Measurements from ENCODE around the gene TNFAIP8L1. TPM values are rescaled to one million over a fixed set of nuclear protein-coding genes. Genes with fewer than 3 reads are reported as not detected.

TNFAIP8L1 gene
- total RNA-seq, 1 donor from 2014 or later = 8.2 TPM

DNA sequence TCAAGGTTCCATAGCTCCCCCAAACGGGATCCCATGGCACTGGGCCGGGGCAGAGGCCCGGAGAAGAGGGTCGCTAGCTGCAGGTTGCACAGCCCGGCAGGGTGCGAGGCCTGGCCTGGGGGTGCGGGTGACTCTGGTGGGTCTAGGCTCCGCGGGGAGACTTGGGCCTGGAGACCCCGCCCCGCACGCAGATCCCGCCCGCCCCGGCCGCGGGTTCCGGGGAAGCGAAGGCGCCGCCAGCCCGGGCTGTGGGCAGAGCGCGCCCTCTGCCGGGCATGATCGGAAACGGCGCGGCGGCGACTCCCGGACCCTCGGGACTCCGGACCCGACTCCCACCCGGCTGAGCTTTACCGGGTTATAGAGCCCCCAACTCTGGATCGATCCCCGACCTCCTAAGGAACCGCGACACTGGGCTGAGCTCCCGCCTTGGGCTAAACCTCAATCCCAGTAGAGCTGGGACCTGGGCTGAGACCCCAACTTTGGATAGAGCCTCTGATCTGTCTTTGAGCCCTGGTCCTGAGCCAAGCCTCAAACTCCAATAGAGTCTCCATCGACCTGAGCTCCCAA, 3.1 kb upstream of the TNFAIP8L1 start:
- peak; percentile 88 for DNase-seq (ENCODE audit: low spot score)
- H3K9ac ChIP-seq = no peak overlapping the region
- peaks cover 21% of the 10 kb centered on the region for H3K27me3 Mint-ChIP-seq (ENCODE audit: insufficient read depth, low read depth)

DNA sequence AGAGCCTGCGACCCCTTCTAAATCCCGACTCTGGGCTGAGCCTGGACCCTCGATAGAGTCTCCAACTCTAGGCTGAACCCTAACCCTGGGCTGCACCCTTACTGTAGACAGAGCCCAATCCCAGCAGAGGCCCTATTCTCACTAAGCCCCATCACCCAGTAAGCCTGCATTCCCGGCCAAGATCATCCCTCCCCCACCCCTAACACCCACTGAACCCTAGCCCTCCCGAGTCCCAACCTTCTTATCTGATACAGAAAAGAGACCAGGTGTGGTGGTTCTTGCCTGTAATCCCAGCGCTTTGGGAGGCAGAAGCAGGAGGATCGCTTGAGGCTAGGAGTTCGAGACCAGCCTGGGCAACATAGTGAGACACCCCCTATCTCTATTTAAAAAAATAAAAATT, 2.6 kb upstream of the TNFAIP8L1 start:
- H3K4me3 Mint-ChIP-seq = peak overlapping the region; percentile 75
- Histone ChIP-seq H3K79me2 (ENCODE audit: low read depth) (no peaks in the 10 kb centered on the region), H3K9ac (no peak overlapping the region), H2AFZ (replicated peaks) (peak overlapping the region; percentile 90), H3K27ac (no peak overlapping the region), H3K4me3 (peak overlapping the region; percentile 53), H3F3A (ENCODE audit: low read depth) (peaks cover 10% of the 10 kb centered on the region), H4K20me1 (ENCODE audit: low read depth) (no peaks in the 10 kb centered on the region), H3K27me3 (peaks cover 15% of the 10 kb centered on the region), H3K9me3 (ENCODE audit: low read depth) (no peaks in the 10 kb centered on the region), H3K4me1 (peaks cover 4% of the 10 kb centered on the region), H3K36me3 (no peaks in the 10 kb centered on the region), H3K4me2 (peak overlapping the region; percentile 78)
- no peak for DNase-seq (ENCODE audit: low spot score)
- H3K4me1 Mint-ChIP-seq = peaks cover 23% of the 10 kb centered on the region
- peak overlapping the region; percentile 57 for H3K27ac Mint-ChIP-seq
- H3K36me3 Mint-ChIP-seq = no peaks in the 10 kb centered on the region
- H3K27me3 Mint-ChIP-seq (ENCODE audit: insufficient read depth, low read depth) = peaks cover 21% of the 10 kb centered on the region
- H3K9me3 Mint-ChIP-seq = no peaks in the 10 kb centered on the region
- TF ChIP-seq EZH2phosphoT487 (IDR thresholded peaks at IDR 0.05) (no peak), EZH2 (IDR thresholded peaks at IDR 0.05) (no peak)
- TF ChIP-seq, protein P1, sequence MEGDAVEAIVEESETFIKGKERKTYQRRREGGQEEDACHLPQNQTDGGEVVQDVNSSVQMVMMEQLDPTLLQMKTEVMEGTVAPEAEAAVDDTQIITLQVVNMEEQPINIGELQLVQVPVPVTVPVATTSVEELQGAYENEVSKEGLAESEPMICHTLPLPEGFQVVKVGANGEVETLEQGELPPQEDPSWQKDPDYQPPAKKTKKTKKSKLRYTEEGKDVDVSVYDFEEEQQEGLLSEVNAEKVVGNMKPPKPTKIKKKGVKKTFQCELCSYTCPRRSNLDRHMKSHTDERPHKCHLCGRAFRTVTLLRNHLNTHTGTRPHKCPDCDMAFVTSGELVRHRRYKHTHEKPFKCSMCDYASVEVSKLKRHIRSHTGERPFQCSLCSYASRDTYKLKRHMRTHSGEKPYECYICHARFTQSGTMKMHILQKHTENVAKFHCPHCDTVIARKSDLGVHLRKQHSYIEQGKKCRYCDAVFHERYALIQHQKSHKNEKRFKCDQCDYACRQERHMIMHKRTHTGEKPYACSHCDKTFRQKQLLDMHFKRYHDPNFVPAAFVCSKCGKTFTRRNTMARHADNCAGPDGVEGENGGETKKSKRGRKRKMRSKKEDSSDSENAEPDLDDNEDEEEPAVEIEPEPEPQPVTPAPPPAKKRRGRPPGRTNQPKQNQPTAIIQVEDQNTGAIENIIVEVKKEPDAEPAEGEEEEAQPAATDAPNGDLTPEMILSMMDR (IDR thresholded peaks at IDR 0.05) = no peak

More for the DNA sequence above, 3.1 kb upstream of the TNFAIP8L1 start:
- H3K36me3 ChIP-seq = no peaks in the 10 kb centered on the region
- H2AFZ ChIP-seq (replicated peaks) = peak overlapping the region; percentile 90
- no peaks in the 10 kb centered on the region for H3K36me3 Mint-ChIP-seq
- H3K27ac ChIP-seq = no peak overlapping the region
- H3K4me1 ChIP-seq = peaks cover 4% of the 10 kb centered on the region
- no peaks in the 10 kb centered on the region for H3K9me3 ChIP-seq (ENCODE audit: low read depth)
- H3F3A ChIP-seq (ENCODE audit: low read depth) = peaks cover 10% of the 10 kb centered on the region
- no peaks in the 10 kb centered on the region for H3K79me2 ChIP-seq (ENCODE audit: low read depth)
- H3K4me1 Mint-ChIP-seq = peaks cover 24% of the 10 kb centered on the region
- H3K4me3 Mint-ChIP-seq = peak overlapping the region; percentile 75
- H3K4me3 ChIP-seq = peak overlapping the region; percentile 53
- H3K27ac Mint-ChIP-seq = peak overlapping the region; percentile 57
- H3K9me3 Mint-ChIP-seq = no peaks in the 10 kb centered on the region
- H3K27me3 ChIP-seq = peaks cover 15% of the 10 kb centered on the region
- no peaks in the 10 kb centered on the region for H4K20me1 ChIP-seq (ENCODE audit: low read depth)
- TF ChIP-seq, protein P1 (IDR thresholded peaks at IDR 0.05) = peak; percentile 93
- TF ChIP-seq EZH2 (IDR thresholded peaks at IDR 0.05) = no peak
- H3K4me2 ChIP-seq = peak overlapping the region; percentile 78

DNA sequence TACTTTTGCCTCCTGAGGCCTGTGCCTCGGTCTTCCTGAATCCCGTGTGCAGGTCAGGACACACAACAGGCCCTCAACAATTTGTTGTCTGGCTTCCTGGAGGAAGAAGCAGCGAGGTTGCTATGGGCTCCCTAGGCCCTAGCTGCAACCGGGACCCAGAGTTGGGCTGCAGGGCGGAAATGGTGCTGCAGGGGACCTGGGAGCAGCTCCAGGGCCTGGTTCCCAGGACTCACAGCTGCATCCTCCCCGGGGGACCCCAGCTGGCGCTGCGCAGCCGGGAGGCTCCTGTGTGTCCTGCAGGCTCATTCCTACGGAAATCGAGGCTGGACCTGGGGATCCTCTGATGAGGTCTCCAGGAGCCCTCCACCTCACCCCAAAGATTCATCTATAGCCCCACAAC, 999 bp upstream of the TNFAIP8L1 start:
- Histone ChIP-seq H3K4me3 (no peak overlapping the region), H3K79me2 (ENCODE audit: low read depth) (no peaks in the 10 kb centered on the region), H3K4me2 (no peak overlapping the region), H3K36me3 (no peaks in the 10 kb centered on the region), H3K9me3 (ENCODE audit: low read depth) (no peaks in the 10 kb centered on the region), H3F3A (ENCODE audit: low read depth) (peaks cover 10% of the 10 kb centered on the region), H3K27ac (no peak overlapping the region), H4K20me1 (ENCODE audit: low read depth) (no peaks in the 10 kb centered on the region), H3K27me3 (peaks cover 15% of the 10 kb centered on the region), H3K9ac (no peak overlapping the region), H3K4me1 (peaks cover 4% of the 10 kb centered on the region), H2AFZ (replicated peaks) (no peak overlapping the region)
- H3K27me3 Mint-ChIP-seq (ENCODE audit: insufficient read depth, low read depth) = peaks cover 13% of the 10 kb centered on the region
- H3K4me3 Mint-ChIP-seq = no peak overlapping the region
- TF ChIP-seq EZH2 (IDR thresholded peaks at IDR 0.05) = no peak
- TF ChIP-seq EZH2phosphoT487 (IDR thresholded peaks at IDR 0.05) = no peak
- TF ChIP-seq, protein P1 (IDR thresholded peaks at IDR 0.05) = no peak
- peaks cover 17% of the 10 kb centered on the region for H3K4me1 Mint-ChIP-seq
- DNase-seq (ENCODE audit: low spot score) = no peak
- H3K9me3 Mint-ChIP-seq = no peaks in the 10 kb centered on the region
- H3K27ac Mint-ChIP-seq = no peak overlapping the region
- no peaks in the 10 kb centered on the region for H3K36me3 Mint-ChIP-seq

All from neural progenitor cell (in vitro differentiated cells).